ENCODE measurements around the gene EMB. TPM values are rescaled to one million over a fixed set of nuclear protein-coding genes. Genes with fewer than 3 reads are reported as not detected.
A peak's percentile ranks its signal among the peaks of the same experiment; 100 is the strongest.
"Not testable (repeated sequence)": the region's sequence is repeated elsewhere in the genome, so short reads cannot be mapped to it uniquely, and the experiment has no call there.

EMB gene
- total RNA-seq, 1 donor from 2014 or later, result 12.0 TPM

DNA sequence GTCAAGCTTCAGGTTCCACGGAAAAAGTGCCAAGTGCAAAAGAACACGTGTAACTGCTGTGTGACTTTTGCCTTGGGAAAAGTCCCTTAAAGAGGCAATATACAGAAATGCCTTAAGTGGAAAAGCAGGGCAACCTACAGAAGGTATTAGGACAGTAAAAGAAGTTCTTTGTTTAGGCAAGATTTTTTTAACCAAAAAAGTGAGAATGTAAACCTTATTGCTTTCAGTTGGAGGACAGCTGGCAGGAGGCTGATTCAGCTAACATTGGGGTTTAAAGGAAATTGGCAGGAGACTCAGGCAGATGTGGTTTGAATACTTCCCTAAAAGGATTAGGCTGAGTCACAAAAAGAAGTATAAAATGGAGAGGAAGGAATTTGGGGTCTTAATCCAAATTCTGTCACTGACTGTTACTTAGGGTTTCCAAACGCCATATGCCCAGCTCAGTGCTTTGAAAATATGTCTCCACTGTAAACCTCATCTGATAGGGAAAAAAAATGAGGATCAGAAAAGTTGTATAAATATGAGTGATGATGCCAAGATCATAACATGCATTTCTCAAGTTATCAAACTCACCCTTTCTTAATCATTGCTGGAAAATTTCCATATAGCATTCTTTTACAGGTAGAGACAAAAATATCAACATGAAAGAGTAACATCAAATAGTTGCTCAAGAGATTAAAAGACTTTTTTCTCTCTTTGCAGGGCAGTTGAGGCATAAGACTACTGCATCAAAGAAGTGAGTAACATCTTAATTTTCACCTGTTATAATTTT is 9.8 kb downstream of the EMB start:
- peak; percentile 47 for ATAC-seq
- intact Hi-C loops (cut with micrococcal nuclease); DNase-seq: not testable (repeated sequence)

DNA sequence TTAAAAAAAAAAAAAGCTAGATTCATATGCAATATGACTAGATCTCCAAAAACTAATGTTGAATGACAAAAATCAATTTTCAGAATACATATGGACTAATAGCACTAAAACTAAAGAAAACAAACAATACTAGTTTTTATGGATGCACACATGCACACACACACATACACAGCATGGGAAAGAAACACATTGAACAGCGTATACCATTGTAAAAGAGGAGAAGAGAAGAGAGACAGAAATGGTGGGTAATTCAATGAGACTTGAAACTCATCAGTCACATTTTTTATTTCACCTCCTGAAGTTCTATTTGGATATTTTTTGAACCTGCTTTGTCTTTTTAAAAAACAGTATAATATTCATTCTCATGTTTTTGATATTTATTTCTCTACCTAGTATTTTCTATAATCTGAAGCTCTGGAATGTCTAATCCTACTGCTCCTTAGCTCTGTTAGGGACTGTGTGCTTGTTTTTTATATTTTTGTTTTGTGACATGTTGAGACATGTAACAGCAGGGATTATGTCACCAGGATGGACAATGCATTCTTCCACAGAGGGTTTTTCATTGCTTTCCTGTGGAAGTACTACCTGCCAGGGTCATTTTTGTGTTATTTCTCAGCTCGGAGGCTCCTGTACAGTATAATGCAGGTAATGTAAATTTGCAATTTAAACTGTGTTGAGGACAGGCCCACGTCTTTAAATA is 17.8 kb downstream of the EMB start:
- intact Hi-C loops (cut with micrococcal nuclease); ATAC-seq; DNase-seq: not testable (repeated sequence)

DNA sequence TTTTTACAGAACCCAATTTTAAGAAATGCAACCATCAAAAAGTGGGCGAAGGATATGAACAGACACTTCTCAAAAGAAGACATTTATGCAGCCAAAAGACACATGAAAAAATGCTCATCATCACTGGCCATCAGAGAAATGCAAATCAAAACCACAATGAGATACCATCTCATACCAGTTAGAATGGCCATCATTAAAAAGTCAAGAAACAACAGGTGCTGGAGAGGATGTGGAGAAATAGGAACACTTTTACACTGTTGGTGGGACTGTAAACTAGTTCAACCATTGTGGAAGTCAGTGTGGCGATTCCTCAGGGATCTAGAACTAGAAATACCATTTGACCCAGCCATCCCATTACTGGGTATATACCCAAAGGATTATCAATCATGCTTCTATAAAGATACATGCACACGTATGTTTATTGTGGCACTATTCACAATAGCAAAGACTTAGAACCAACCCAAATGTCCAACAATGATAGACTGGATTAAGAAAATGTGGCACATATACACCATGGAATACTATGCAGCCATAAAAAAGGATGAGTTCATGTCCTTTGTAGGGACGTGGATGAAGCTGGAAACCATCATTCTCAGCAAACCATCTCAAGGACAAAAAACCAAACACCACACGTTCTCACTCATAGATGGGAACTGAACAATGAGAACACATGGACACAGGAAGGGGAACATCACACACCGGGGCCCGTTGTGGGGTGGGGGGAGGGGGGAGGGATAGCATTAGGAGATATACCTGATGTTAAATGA is 19.7 kb downstream of the EMB start:
- ATAC-seq; intact Hi-C loops (cut with micrococcal nuclease); DNase-seq: not testable (repeated sequence)

DNA sequence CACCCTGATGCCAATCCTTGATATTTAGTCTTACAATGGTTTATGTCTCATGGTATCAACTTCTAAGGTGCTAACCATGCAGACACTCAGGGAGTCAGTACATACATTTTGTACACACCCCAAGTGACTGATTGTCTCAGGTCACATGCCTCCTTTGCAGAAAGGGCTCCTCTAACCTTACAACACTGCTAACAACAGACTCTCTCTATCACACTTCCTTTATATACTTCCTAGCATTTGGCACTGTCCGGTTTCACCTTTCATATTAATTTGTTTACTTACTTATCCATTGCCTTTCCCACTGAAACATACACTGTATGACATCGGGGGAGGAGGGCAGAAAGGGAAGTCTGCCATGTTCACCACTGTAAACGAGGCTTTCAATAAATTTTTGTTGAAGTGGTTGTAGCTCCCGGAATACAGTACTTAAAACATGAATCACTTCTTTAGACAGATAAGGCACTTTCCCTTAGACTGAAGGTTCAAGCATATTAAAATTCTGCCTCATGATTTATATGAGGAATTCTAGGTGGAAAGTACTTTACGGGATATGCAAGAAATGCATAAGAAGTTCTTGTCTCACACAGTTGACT is 20.6 kb downstream of the EMB start:
- intact Hi-C loops (cut with micrococcal nuclease), result no loop called here
- ATAC-seq (no peak), DNase-seq (no peak)

DNA sequence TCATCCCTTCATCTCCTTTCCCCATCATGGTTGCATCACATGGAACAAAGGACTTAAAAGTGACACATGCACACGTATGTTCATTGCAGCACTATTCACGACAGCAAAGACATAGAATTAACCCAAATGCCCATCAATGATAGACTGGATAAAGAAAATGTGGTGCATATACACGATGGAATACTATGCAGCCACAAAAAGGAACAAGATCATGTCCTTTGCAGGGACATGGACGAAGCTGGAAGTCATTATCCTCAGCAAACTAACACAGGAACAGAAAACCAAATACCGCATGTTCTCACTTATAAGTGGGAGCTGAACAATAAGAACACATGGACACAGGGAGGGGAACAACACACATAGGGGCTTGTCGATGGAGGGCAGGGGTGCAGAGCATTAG is 21.4 kb downstream of the EMB start:
- DNase-seq; intact Hi-C loops (cut with micrococcal nuclease); ATAC-seq: not testable (repeated sequence)

DNA sequence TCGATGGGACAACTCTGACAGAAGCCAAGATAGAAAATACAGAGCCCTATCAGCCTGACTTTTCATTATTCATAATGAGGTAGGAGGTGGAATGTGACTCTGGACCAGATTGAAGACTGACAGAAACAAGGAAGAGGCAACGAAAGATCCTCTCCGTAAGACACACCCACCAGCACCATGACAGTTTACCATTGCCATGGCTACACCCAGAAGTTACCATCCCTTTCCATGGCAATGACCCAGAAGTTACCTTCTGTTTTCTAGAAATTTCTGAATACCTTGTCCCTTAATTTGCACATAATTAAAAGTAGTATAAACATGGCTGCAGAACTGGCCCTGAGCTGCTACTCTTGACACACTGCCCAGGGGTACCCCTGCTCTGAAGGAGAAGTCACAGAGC is 24.5 kb downstream of the EMB start:
- DNase-seq; ATAC-seq; intact Hi-C loops (cut with micrococcal nuclease): not testable (repeated sequence)

DNA sequence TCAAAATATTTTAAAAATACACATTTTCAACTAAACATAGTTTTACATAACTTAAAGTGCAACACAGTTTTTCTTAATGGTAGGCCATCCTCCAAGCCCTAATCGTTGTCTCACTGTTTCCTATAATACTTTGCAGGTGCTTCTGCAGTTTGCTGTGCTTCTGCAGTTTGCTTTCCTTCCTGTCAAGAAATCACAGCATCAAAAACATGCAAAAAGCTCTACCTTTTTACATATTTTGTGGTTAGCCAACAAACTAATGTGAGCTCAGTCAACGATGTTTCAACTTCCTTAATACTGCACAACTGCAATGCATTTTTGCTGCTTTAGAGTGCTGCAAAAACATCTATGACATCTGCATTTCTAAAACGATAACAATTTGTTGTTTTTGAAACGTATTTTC is 25.2 kb downstream of the EMB start:
- no peak for DNase-seq
- intact Hi-C loops (cut with micrococcal nuclease), result no loop called here
- no peak for ATAC-seq

DNA sequence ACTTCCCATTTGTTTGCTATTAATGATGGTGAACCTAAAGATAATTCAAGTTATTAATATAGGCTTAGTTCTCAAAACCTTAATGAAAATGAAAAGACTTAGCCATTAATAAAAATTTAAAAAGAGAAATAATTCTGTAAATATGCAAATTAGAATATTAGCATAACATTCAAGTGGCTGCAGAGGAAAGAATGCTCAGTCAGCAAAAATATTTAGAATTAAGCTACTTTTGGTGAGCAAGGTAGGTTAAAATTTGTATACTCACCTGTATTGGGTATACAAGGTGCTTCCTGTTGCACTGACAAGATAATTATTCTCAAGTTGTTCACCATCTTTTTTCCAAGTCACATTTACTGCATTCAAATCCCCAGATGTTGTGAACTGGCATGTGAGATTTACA is 30.2 kb downstream of the EMB start:
- ATAC-seq; DNase-seq; intact Hi-C loops (cut with micrococcal nuclease): not testable (repeated sequence)

DNA sequence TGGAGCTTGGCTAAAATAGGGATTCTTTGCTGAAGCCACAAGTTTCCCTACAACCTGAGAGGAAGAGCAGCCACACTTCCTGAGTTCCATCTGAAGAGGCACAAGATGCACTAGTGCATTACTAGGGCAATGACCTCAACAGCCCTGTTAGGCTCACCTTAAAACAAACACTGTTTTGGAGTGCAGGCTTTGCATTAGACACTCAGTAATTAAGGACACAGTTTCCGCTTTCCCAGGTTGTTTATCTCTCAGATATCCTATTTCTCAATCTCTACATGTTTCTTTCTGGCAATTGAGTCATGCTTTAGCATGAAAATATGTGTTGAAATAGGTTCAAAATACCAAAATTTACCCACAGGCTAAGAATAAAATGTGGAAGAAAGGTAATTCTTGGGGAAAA is 34.2 kb downstream of the EMB start:
- no peak for ATAC-seq
- intact Hi-C loops (cut with micrococcal nuclease), result no loop called here
- DNase-seq, result no peak

DNA sequence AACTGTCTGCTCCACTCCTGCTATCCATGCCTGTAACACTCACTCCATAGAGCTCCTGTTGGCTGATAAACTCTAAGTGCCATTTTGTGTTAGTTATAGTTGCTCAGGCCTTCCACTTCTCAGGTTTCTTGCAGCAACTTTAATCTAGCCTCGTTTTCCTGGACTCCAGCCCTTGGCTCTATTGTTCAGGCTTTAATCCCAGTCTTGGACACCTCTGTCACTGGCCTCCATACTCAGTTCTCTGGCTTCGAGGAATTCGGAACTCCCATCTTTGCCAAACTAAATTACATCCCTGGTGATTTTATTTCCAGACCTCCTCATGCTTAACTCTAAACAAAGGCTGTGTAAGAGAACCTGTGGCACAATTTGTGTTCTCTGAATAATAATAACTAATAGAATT is 39.8 kb downstream of the EMB start:
- DNase-seq, result no peak
- intact Hi-C loops (cut with micrococcal nuclease), result no loop called here
- peak; percentile 23 for ATAC-seq

DNA sequence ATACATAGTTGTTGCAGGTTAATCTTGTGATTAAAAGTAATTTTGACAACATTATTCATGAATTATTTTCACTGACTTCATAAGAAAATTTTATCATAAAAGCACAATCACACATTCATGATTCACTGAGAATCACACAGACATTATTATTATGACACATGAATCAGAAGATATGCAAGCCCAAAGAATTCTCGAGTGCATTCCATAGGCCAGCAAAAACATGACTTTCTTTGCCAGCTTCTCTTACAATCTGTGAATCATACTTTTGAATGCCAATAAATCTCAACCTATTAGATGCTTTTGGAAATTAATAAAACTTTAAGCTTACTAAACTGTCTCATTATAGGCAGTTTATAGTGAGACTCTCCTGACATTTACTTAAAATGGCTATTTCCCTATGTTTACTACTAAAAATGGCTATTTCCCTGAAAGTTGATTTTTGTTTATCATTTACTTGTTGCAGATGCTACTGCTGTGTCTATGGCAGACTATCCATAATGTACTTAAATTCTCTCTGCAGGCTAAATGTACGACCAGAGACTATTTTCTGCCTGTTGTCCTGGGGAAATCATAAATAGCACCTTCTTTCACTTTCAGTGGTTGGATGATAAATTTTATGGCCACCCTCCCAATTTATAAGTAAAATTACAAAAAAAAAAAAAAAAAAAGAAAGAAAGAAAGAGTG is 47.0 kb downstream of the EMB start:
- DNase-seq; ATAC-seq; intact Hi-C loops (cut with micrococcal nuclease): not testable (repeated sequence)

DNA sequence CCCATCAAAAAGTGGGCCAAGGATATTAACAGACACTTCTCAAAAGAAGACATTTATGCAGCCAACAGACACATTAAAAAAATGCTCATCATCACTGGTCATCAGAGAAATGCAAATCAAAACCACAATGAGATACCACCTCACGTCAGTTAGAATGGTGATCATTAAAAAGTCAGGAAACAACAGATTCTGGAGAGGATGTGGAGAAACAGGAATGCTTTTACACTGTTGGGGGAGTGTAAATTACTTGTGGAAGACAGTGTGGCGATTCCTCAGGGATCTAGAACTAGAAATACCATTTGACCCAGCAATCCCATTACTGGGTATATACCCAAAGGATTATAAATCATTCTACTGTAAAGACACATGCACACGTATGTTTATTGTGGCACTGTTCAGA is 48.8 kb downstream of the EMB start:
- intact Hi-C loops (cut with micrococcal nuclease); ATAC-seq; DNase-seq: not testable (repeated sequence)

DNA sequence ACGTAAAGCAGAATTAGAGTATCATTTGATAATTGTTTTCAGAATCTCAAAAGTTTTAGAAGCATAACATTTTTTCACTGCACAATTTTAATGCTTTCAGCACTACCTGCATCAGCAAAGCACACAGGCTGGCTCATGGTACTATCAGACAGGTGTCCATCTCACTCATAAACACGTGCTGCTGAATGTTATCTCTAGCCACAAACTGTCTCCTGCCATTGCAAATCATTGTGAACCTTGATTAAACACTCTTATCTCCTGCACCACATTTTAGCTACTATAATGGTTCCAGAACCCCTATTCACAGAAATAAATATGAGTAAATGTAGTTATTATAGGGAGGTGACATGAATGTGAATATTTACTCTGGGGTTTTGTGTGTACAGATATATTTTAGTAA is 56.7 kb downstream of the EMB start:
- ATAC-seq; intact Hi-C loops (cut with micrococcal nuclease); DNase-seq: not testable (repeated sequence)

DNA sequence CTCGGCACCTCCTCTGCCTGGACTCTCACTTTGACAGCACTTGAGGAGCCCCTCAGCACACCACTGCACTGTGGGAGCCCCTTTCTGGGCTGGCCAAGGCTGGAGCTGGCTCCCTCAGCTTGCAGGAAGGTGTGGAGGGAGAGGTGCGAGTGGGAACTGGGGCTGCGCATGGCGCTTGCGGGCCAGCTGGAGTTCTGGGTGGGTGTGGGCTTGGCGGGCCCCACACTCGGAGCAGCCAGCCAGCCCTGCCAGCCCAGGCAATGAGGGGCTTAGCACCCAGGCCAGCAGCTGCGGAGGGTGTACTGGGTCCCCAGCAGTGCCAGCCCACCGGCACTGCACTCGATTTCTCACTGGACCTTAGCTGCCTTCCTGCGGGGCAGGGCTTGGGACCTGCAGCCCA is 64.4 kb downstream of the EMB start:
- intact Hi-C loops (cut with micrococcal nuclease); ATAC-seq; DNase-seq: not testable (repeated sequence)

DNA sequence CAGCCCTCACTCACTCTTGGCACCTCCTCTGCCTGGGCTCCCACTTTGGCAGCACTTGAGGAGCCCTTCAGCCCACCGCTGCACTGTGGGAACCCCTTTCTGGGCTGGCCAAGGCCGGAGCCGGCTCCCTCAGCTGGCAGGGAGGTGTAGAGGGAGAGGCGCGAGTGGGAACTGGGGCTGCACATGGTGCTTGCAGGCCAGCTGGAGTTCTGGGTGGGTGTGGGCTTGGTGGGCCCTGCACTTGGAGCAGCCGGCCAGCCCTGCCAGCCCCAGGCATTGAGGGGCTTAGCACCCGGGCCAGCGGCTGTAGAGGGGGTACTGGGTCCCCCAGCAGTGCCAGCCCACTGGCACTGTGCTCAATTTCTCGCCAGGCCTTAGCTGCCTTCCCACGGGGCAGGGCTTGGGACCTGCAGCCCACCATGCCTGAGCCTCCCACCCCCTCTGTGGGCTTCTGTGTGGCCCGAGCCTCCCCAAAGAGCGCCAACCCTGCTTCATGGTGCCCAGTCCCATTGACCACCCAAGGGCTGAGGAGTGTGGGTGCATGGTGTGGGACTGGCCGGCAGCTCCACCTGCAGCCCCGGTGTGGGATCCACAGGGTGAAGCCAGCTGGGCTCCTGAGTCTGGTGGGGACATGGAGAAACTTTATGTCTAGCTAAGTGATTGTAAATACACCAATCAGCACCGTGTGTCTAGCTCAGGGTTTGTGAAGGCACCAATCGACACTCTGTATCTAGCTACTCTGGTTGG is 71.6 kb downstream of the EMB start:
- intact Hi-C loops (cut with micrococcal nuclease); ATAC-seq; DNase-seq: not testable (repeated sequence)

DNA sequence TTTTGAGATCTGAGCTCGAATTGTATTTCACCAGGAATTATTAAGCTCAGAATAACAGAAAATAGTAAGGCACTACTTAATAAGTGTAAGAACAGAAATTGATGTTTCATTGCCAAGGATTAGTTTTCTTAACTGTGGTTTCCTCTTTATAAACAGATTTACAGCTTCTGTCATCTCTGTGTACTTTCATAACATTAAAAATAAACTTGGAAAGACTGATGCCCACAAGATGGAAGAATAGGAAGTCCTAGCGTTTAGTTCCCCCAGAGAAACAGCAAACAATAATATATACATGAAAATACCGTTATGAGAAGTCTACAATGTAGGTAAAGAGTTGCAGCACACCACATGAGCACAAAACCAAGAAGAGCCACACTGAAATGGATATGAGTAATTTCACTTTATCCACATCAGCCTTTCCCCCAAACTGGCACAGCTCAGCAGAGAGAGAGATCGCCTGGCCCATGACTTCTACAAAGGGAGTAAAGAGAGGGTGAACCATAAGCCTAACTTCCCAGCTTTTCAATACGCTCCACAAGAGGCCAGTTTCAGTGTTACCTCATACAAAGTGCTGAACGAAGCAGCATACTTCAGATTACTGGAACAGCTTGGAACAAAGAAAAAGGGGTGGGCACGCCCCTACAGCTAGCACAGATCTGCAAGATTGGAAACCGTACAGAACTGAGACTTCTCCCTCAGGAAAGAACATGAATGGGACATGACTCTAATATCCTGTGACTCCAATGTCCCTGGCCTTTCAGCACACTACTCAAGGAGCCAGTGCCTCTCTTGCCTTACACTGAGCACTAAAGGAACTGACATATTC is 75.4 kb downstream of the EMB start:
- peak; percentile 83 for ATAC-seq
- DNase-seq, result no peak
- intact Hi-C loops (cut with micrococcal nuclease), result no loop called here

Measured in left ventricle myocardium superior (tissue), 1 donor.